T-helper 17 cell (primary cell): ENCODE results near the gene DNAJB6. TPM values are rescaled to one million over a fixed set of nuclear protein-coding genes. Genes with fewer than 3 reads are reported as not detected.

Experiments used
- ATAC-seq: fragments of 150-1000 bp; cut with Tn5 transposase; 2 replicates; pipeline ENCODE4 v1.10.0; 2021; ENCODE audit warnings: mild to moderate bottlenecking, moderate library complexity
- DNase-seq, 3 donors: peaks; one replicate each; pipeline versions ENCODE4 v3.0.0 to v3.0.0-alpha.2; 2020 to 2021
- H3K9me3 ChIP-seq: one replicate; pipeline ENCODE4 v1.7.0; 2013; ENCODE audit warnings: low read length, mild to moderate bottlenecking; ENCODE audit not compliant: control insufficient read depth, poor library complexity, severe bottlenecking
- H3K27ac Mint-ChIP-seq: one replicate; pipeline ENCODE4 v1.8.0; 2022; ENCODE audit warnings: mild to moderate bottlenecking, moderate library complexity, mixed read lengths
- H3K27me3 Mint-ChIP-seq: one replicate; pipeline ENCODE4 v1.8.0; 2022; ENCODE audit warnings: mixed read lengths
- H3K36me3 Mint-ChIP-seq: one replicate; pipeline ENCODE4 v1.8.0; 2022; ENCODE audit warnings: low read depth, mixed read lengths
- H3K4me1 Mint-ChIP-seq: one replicate; pipeline ENCODE4 v1.8.0; 2022; ENCODE audit warnings: mild to moderate bottlenecking, mixed read lengths
- H3K4me3 Mint-ChIP-seq: one replicate; pipeline ENCODE4 v1.8.0; 2022; ENCODE audit warnings: mild to moderate bottlenecking, moderate library complexity, mixed read lengths
- total RNA-seq, 4 donors: library from RNA in 2 of 4; stranded (reverse) in 2 of 4; gene quantifications; one replicate each; pipeline ENCODE4 v1.2.3 and lab custom pipeline; 2022 to 2026

DNAJB6 gene
- total RNA-seq, 2 donors from 2014 or later = 266 to 278 TPM

DNA sequence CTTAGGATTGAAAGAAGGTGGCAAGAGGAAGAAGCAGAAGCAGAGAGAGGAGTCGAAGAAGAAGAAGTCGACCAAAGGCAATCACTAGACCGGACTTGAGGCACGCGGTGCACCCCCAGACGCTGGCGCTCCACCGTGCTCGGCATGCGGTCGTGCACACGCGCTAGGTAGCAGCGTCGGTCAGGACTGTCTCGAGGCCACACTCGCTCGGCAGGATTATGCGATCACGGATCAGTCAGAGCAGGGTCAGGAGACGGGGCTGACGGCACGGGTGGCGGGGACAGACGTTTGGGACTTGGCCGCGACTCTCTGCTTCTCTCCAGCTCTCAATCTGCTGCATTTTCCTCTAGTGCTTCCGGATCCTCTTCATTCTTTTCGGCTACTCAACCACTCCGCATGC lies 79.2 kb downstream of the DNAJB6 start:
- H3K27me3 Mint-ChIP-seq = no peaks in the 10 kb centered on the region
- no peak overlapping the region for H3K27ac Mint-ChIP-seq
- no peak overlapping the region for H3K4me3 Mint-ChIP-seq
- H3K36me3 Mint-ChIP-seq = peaks cover 3% of the 10 kb centered on the region
- ATAC-seq (no peak), DNase-seq (no peak)
- peaks cover 16% of the 10 kb centered on the region for H3K4me1 Mint-ChIP-seq
- H3K9me3 ChIP-seq = no peaks in the 10 kb centered on the region

- no peaks in the 10 kb centered on the region for H3K27me3 Mint-ChIP-seq
- no peak overlapping the region for H3K27ac Mint-ChIP-seq
- H3K4me3 Mint-ChIP-seq = no peak overlapping the region
- no peak for DNase-seq
- H3K36me3 Mint-ChIP-seq = peaks cover 3% of the 10 kb centered on the region
- H3K9me3 ChIP-seq = no peaks in the 10 kb centered on the region
- ATAC-seq = no peak
- H3K4me1 Mint-ChIP-seq = peaks cover 10% of the 10 kb centered on the region
Measured at GRCh38 chr7:157418204-157419034, 81.6 kb downstream of the DNAJB6 start.

- H3K4me3 Mint-ChIP-seq = no peak overlapping the region
- H3K27ac Mint-ChIP-seq = no peak overlapping the region
- DNase-seq (no peak), ATAC-seq (no peak)
- no peaks in the 10 kb centered on the region for H3K9me3 ChIP-seq
- no peaks in the 10 kb centered on the region for H3K27me3 Mint-ChIP-seq
- peaks cover 3% of the 10 kb centered on the region for H3K36me3 Mint-ChIP-seq
- peaks cover 10% of the 10 kb centered on the region for H3K4me1 Mint-ChIP-seq
Measured at GRCh38 chr7:157419035-157419293, 82.2 kb downstream of the DNAJB6 start.

GRCh38 chr7:157422279-157422678 lies 85.5 kb downstream of the DNAJB6 start:
- Mint-ChIP-seq H3K27ac (no peak overlapping the region), H3K27me3 (no peaks in the 10 kb centered on the region), H3K36me3 (no peaks in the 10 kb centered on the region), H3K4me1 (no peaks in the 10 kb centered on the region), H3K4me3 (no peak overlapping the region)
- H3K9me3 ChIP-seq = no peaks in the 10 kb centered on the region
- no peak for DNase-seq
- no peak for ATAC-seq

DNA sequence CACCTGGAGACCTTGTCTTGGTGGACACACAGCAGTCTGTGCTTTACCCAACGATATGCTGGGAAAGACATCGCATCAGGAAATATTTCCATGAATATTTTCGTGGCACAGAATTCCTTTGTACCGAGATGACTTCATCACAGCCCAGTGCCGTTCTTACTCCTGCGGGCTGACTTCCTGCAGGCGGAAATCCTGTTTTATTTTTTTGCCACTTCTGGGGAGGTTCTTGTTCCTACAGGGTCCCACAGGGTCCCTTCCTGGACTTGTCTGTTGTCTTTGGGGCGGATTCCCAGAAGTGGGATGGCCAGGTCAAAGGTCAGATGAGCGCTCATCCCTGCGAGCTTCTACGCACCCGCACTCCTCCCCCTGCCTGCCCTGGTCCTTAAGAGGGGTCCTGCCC lies 86.5 kb downstream of the DNAJB6 start:
- Mint-ChIP-seq H3K27ac (no peak overlapping the region), H3K4me3 (no peak overlapping the region), H3K27me3 (no peaks in the 10 kb centered on the region), H3K36me3 (no peaks in the 10 kb centered on the region), H3K4me1 (no peaks in the 10 kb centered on the region)
- no peaks in the 10 kb centered on the region for H3K9me3 ChIP-seq
- ATAC-seq (no peak), DNase-seq (no peak)

DNA sequence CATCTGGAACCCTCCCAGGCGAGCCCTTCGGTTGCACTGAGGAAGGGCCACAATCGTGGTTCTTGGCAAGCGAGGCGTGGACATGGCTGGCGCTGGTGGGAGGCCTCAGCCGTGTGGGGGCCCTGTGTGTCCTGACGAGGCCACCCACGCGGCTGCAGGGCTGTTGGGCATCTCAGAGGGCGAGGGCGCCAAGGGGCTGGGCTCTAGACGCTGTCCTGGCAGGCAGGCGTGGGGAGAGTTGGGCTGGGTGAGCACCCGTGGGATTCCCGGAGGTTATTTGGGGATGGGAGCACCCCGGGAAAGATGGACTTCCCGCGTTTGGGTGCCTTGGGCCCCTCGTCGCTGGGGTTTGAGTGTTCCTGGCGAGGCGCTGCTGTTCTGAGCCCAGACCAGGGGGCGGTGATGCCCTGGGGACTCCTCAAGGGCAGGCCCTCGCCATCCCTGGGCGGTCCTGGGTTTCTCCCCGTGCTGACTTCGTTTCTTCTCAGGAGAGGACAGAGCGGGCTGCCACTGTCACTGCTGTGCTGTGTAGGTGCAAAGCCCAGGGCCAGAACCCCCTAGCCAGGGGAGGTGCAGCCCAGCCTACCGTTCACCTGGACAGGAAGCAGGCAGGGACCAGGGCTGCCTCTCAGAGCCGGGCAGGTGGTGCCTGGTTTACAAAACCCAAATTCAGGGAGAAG lies 87.2 kb downstream of the DNAJB6 start:
- no peak overlapping the region for H3K4me3 Mint-ChIP-seq
- H3K4me1 Mint-ChIP-seq = no peaks in the 10 kb centered on the region
- H3K27ac Mint-ChIP-seq = no peak overlapping the region
- H3K27me3 Mint-ChIP-seq = no peaks in the 10 kb centered on the region
- H3K36me3 Mint-ChIP-seq = no peaks in the 10 kb centered on the region
- DNase-seq (no peak), ATAC-seq (no peak)
- no peaks in the 10 kb centered on the region for H3K9me3 ChIP-seq

GRCh38 chr7:157425137-157425731 lies 88.4 kb downstream of the DNAJB6 start:
- ATAC-seq (no peak), DNase-seq (no peak)
- H3K9me3 ChIP-seq = no peaks in the 10 kb centered on the region
- Mint-ChIP-seq H3K4me1 (no peaks in the 10 kb centered on the region), H3K4me3 (no peak overlapping the region), H3K36me3 (no peaks in the 10 kb centered on the region), H3K27me3 (no peaks in the 10 kb centered on the region), H3K27ac (no peak overlapping the region)

DNA sequence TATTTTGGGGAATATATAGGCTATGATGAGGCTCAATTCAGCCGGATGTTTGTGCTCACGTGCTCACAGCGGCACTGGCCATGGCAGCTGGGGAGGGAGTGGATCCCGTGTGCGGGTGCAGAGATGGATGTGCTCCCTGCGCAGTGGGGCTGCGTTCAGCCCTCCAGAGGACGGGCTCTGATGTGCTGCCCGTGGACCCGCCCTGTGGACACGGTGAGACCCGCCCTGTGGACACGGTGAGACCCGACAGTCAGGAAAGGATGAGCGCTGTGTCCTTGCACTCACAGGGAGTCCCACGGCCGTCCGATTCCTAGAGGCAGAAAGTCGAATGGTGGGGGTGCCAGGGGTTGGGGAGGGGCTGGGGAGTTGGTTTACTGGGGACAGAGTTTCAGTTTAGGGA lies 89.0 kb downstream of the DNAJB6 start:
- ATAC-seq (no peak), DNase-seq (no peak)
- Mint-ChIP-seq H3K27me3 (no peaks in the 10 kb centered on the region), H3K27ac (no peak overlapping the region), H3K4me3 (no peak overlapping the region), H3K4me1 (peaks cover 2% of the 10 kb centered on the region), H3K36me3 (no peaks in the 10 kb centered on the region)
- H3K9me3 ChIP-seq = no peaks in the 10 kb centered on the region

DNA sequence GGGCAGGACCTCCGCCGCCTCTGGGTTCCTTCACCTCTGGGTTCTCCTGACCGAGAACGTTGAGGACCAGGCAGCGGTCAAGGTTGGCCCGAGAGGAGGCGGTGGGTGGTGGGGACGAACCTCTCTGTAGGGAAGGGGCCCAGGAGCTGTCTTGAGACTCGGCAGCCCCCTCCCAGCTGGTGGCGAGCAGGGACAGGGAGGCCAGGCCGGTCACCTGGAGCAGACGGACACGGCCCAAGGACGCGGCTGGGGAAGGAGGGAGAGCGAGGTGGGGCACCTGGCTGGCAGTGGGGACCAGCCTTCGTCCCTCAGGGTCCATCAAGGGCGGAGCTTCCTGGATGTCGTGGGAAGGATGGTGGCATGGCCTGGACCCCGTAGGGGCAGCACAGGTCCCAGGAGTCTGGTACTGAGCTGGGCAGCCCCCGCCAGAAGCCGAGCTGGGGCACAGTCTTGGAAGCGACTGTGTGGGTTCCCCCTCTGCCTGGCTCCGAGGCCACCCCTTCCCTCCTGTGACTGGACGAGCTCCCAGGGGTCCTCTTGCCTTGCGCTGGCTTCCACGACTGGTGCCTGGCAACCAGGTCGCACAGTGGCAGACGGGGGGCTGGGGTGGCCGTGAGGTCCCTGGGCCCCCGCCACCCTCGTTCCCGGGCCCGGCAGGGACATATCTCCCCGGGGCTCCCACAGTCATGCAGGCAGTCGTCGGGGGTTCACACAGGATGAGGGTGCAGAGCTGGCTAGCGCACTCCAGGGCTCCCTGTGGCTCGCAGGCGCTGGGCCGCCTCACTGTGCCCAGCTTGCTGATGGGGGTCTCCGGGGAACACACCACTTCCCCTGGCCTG lies 89.9 kb downstream of the DNAJB6 start:
- peaks cover 2% of the 10 kb centered on the region for H3K4me1 Mint-ChIP-seq
- ATAC-seq (no peak), DNase-seq (no peak)
- H3K27me3 Mint-ChIP-seq = no peaks in the 10 kb centered on the region
- H3K4me3 Mint-ChIP-seq = no peak overlapping the region
- no peak overlapping the region for H3K27ac Mint-ChIP-seq
- H3K9me3 ChIP-seq = no peaks in the 10 kb centered on the region
- no peaks in the 10 kb centered on the region for H3K36me3 Mint-ChIP-seq

DNA sequence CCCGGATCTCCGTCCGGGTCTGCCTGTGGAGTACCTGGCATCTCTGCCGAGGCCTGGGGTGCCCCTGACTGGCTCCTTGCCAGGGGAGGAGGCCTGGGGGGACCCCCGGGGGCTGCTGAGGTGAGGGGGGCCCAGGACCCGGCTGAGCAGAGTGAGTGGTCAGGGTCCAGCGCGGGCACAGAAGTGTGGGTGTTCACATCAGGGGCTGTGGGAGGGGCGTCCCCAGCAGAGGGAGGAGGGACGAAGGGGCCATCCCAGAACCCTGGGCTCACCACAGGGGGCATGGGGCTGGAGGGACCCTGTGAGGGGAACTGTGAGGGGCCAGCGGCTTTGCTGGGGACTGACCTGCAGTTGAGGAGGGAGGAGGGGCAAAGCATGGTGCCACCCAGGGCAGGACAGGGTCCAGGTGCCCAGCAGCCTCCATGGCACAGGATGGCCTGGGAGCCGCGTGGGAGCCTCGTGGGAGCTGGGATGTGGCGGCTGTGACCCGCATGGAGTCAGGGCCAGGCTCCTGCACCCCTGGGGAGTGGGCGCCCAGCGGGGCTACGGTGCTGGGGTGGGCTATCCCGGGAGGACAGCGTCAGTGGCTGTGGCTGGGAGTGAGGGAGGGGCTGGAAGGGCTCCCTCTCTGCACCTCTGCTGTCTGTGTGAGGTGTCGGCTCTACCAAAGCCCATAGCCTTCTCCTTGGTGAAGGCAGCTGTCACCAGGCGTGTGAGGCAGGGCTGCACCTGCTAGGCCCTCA lies 91.2 kb downstream of the DNAJB6 start:
- no peaks in the 10 kb centered on the region for H3K36me3 Mint-ChIP-seq
- H3K9me3 ChIP-seq = no peaks in the 10 kb centered on the region
- DNase-seq = no peak
- H3K27ac Mint-ChIP-seq = no peak overlapping the region
- H3K4me3 Mint-ChIP-seq = no peak overlapping the region
- no peak for ATAC-seq
- no peaks in the 10 kb centered on the region for H3K27me3 Mint-ChIP-seq
- peaks cover 8% of the 10 kb centered on the region for H3K4me1 Mint-ChIP-seq

DNA sequence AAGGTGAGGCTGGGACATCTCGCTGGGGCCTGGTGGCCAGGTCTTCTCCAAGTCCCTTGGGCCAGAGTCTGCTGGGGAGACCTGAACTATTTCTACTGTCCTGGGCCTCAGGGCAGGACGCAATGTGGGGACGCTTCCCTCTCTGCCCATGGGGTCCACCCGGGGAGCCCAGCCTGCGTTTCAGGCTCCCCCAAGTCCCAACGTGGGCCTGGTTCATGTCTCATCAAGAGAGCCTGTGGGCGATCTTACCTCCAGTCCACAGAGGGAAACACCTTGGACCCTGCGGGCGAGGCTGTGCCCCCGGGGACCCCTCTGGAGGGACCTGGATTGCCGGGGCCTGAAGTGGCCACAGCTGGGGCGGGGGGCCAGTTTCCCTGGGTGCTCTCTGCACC lies 91.7 kb downstream of the DNAJB6 start:
- no peak overlapping the region for H3K4me3 Mint-ChIP-seq
- H3K27me3 Mint-ChIP-seq = no peaks in the 10 kb centered on the region
- no peaks in the 10 kb centered on the region for H3K9me3 ChIP-seq
- no peaks in the 10 kb centered on the region for H3K36me3 Mint-ChIP-seq
- no peak overlapping the region for H3K27ac Mint-ChIP-seq
- H3K4me1 Mint-ChIP-seq = peaks cover 13% of the 10 kb centered on the region
- ATAC-seq (no peak), DNase-seq (no peak)

- ATAC-seq (no peak), DNase-seq (no peak)
- no peaks in the 10 kb centered on the region for H3K36me3 Mint-ChIP-seq
- no peaks in the 10 kb centered on the region for H3K9me3 ChIP-seq
- H3K27me3 Mint-ChIP-seq = no peaks in the 10 kb centered on the region
- H3K4me3 Mint-ChIP-seq = no peak overlapping the region
- H3K4me1 Mint-ChIP-seq = peaks cover 14% of the 10 kb centered on the region
- H3K27ac Mint-ChIP-seq = no peak overlapping the region
Measured at GRCh38 chr7:157429001-157429679, 92.3 kb downstream of the DNAJB6 start.
